Mucosa of descending colon (tissue), 3 donors: Measurements from ENCODE around the gene ITPKA. TPM values are rescaled to one million over a fixed set of nuclear protein-coding genes. Genes with fewer than 3 reads are reported as not detected.

Experiments used
- ATAC-seq: fragments of 200-7000 bp; cut with Tn5 transposase; one replicate; pipeline ENCODE4 v1.9.1; 2020; ENCODE audit warnings: mild to moderate bottlenecking, moderate library complexity
- DNase-seq, 3 donors: peaks; one replicate each; pipeline ENCODE4 v3.0.0-alpha.2; 2020
- H3K36me3 ChIP-seq: fragments of 200-600 bp; one replicate; pipeline ENCODE4 v1.8.0; 2021; ENCODE audit warnings: low read depth, mild to moderate bottlenecking
- H3K4me1 ChIP-seq: fragments of 200-600 bp; one replicate; pipeline ENCODE4 v1.8.0; 2021; ENCODE audit warnings: low read depth, mild to moderate bottlenecking
- H3K4me3 ChIP-seq: fragments of 200-600 bp; one replicate; pipeline ENCODE4 v1.8.0; 2021; ENCODE audit warnings: mild to moderate bottlenecking
- H3K9me3 ChIP-seq: fragments of 200-600 bp; one replicate; pipeline ENCODE4 v1.8.0; 2021; ENCODE audit warnings: mild to moderate bottlenecking
- intact Hi-C, 2 donors: fragments of 100-400 bp; cut with DNase I in 1 of 2; cut with micrococcal nuclease in 1 of 2; formaldehyde crosslinking; loops; one replicate each; pipeline versions ENCODE4 v1.11.0 to v1.11.1; 2022; cut with DNase I, micrococcal nuclease
- long read RNA-seq, 2 donors: library from polyadenylated mRNA; unstranded; transcript quantifications; one replicate each; pipeline ENCODE4 v2.0.0, GENCODE V29; 2019 to 2021
- total RNA-seq, 3 donors: library from RNA; stranded (reverse); fragmentation: NEBNext Ultra II Directional in 2 of 3; extraction: Animal tissue kit (Norgen Biotek cat#: 25700) in 2 of 3; gene quantifications; one replicate each; pipeline versions ENCODE4 v1.2.1 to v1.2.4, GENCODE V29; 2021 to 2023
- TF ChIP-seq, protein P1 (sequence below): fragments of 200-600 bp; IDR thresholded peaks from one replicate; pipeline ENCODE4 v1.8.0; 2022; ENCODE audit warnings: antibody characterized with exemption, mild to moderate bottlenecking
- donor health status: DM: no; HTN: no; CAD: no; lungs with moderate emphysema.
- donor health status: DM: no; HTN: no; CAD: no.
- donor health status: DM: no; HTN: yes; CAD: no.

Gene ITPKA
- 10 to 100 TPM; 18.3 to 57.5 (median 29.5) TPM for total RNA-seq
- long read RNA-seq, donor 1, transcript ITPKA-201 (7 exons, 1,824 nt) = major isoform, 87 of 103 reads
- long read RNA-seq, donor 1, partial matches to known transcripts = 5 of 103 reads
- long read RNA-seq, donor 1, other reads (novel, unspliced or antisense) = 11 of 103 reads
- long read RNA-seq, donor 2, partial matches to known transcripts = 0 of 1 reads
- long read RNA-seq, donor 2, other reads (novel, unspliced or antisense) = 1 of 1 reads

- TF ChIP-seq, protein P1, sequence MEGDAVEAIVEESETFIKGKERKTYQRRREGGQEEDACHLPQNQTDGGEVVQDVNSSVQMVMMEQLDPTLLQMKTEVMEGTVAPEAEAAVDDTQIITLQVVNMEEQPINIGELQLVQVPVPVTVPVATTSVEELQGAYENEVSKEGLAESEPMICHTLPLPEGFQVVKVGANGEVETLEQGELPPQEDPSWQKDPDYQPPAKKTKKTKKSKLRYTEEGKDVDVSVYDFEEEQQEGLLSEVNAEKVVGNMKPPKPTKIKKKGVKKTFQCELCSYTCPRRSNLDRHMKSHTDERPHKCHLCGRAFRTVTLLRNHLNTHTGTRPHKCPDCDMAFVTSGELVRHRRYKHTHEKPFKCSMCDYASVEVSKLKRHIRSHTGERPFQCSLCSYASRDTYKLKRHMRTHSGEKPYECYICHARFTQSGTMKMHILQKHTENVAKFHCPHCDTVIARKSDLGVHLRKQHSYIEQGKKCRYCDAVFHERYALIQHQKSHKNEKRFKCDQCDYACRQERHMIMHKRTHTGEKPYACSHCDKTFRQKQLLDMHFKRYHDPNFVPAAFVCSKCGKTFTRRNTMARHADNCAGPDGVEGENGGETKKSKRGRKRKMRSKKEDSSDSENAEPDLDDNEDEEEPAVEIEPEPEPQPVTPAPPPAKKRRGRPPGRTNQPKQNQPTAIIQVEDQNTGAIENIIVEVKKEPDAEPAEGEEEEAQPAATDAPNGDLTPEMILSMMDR = no peak
- Histone ChIP-seq H3K9me3 (no peaks in the 10 kb centered on the region), H3K36me3 (no peaks in the 10 kb centered on the region), H3K4me3 (peak within 1 kb of the TSS; percentile 34), H3K4me1 (peaks cover 33% of the 10 kb centered on the region)
- intact Hi-C loops = no loop called here
- peak; percentile 70 for ATAC-seq
- peak; percentile 93 to 95 (median 94) for DNase-seq
These were observed at the start of gene ITPKA for GRCh38 chr15:41493205-41493901. Gene ITPKA (plus strand): TSS chr15:41493874. CDS start chr15:41493928, 54 bp downstream.

DNA sequence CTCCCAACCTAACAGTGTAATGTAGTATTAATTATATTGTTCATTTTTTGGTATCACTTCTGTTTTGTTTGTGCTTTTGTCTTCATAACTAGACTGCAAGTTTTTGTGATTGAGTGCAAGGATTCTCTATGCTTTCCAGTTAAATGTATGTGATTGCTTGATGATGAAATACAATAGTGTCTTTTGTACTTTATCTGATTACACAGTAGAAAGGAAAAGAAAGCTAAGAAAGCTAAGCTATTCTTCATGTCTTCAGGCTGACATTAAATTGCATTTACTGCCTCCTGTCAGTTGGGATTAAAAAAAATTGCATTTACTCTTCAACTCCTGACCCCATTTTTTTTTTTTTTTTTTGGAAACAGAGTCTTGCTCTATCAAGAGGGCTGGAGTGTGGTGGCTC lies 48.3 kb upstream of the ITPKA start:
- DNase-seq = no peak
- Histone ChIP-seq H3K9me3 (no peaks in the 10 kb centered on the region), H3K4me3 (no peak overlapping the region), H3K4me1 (no peaks in the 10 kb centered on the region), H3K36me3 (no peaks in the 10 kb centered on the region)
- no peak for ATAC-seq
- intact Hi-C loops = no loop called here
- TF ChIP-seq, protein P1 = no peak

DNA sequence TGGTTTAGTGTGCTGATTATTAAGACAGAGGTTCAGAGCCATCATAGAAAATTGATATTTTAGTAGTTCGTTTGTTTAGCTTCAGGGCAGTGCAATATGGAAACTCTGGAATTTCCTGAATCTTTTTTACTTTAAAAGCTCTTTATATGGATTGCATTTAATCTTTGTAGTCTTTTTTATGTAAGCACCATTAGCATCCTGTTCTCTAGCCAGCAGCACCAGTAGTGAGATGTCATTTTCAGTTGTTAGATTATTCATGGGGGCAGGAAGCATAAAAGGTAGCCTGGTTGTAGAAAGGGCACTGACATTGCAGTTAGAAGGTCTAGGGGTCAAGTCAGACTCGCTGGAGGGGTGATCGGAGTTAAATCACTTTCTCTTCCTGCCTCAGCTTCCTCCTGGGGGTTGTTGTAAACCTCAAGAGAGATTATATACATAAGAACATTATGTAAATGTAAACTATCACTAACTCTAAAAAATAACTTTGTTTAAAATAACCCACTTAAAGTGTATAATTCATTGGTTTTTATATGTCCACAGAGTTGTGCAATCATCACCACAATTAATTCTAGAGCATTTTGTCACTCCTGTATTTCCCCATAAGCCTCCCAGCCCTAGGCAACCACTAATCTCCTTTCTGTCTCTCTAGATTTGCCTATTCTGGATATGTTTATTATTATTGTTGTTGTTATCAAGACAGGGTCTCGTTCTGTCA lies 31.4 kb upstream of the ITPKA start:
- H3K9me3 ChIP-seq = no peaks in the 10 kb centered on the region
- no peak for DNase-seq
- no peaks in the 10 kb centered on the region for H3K4me1 ChIP-seq
- intact Hi-C loops = no loop called here
- TF ChIP-seq, protein P1 = no peak
- H3K36me3 ChIP-seq = no peaks in the 10 kb centered on the region
- ATAC-seq = no peak
- H3K4me3 ChIP-seq = no peak overlapping the region

DNA sequence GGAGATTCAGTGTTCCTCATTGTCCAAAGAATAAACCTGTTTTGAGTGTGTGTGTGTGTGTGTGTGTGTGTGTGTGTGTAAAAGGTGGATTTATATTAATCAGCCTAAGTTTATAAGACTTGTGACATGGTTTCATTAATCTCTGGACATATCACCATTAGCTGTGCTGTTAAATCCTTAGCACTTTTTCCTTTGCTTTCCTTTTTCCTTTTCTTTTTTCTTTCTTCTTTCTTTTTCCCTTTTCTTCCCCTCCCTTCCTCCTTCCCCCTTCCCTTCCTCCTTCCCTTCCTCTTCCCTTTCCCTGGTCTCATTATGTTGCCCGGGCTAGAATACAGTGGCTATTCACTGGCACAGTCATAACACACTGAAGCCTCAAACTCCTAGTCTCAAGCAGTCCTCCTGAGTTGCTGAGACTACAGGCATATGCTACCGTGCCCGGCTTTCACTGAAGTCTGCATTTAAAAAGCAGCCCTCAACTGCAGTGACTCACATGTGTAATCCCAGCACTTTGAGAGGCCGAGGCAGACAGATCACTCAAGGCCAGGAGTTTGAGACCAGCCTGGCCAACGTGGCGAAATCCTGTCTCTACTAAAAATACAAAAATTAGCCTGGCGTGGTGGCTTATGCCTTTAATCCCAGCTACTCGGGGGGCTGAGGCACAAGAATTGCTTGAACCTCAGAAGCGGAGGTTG lies 28.6 kb upstream of the ITPKA start:
- H3K4me3 ChIP-seq = no peak overlapping the region
- no peak for ATAC-seq
- intact Hi-C loops = no loop called here
- TF ChIP-seq, protein P1 = no peak
- no peaks in the 10 kb centered on the region for H3K9me3 ChIP-seq
- DNase-seq = no peak
- no peaks in the 10 kb centered on the region for H3K4me1 ChIP-seq
- H3K36me3 ChIP-seq = no peaks in the 10 kb centered on the region

- Histone ChIP-seq H3K9me3 (no peaks in the 10 kb centered on the region), H3K36me3 (no peaks in the 10 kb centered on the region), H3K4me3 (no peak overlapping the region), H3K4me1 (no peaks in the 10 kb centered on the region)
- intact Hi-C loops = no loop called here
- DNase-seq = peak in 1 of 3 donors; percentile 70
- TF ChIP-seq, protein P1 = peak; percentile 70
- ATAC-seq = peak; percentile 80
These were observed 27.8 kb upstream of the ITPKA start for GRCh38 chr15:41465822-41466421.
